ENCODE data around the gene ESRRG.

- TF ChIP-seq CTCF (IDR thresholded peaks at IDR 0.05) (no peak), POLR2A (IDR thresholded peaks at IDR 0.05) (no peak)
These were observed 26.0 kb upstream of the ESRRG start for GRCh38 chr1:216749232-216749631.
